Measurements from ENCODE around the gene CFAP69.

CFAP69 gene

GRCh38 chr7:90244909-90245851 lies at the start of gene CFAP69:
Gene CFAP69, plus strand, starts transcription at chr7:90245174. Its CDS starts 251 bp downstream, at chr7:90245425.
- DNase-seq (ENCODE audit: low spot score) = peak; percentile 76
- no peak for FAIRE-seq

GRCh38 chr7:90201500-90202195 lies 43.3 kb upstream of the CFAP69 start:
- FAIRE-seq (no peak), DNase-seq (ENCODE audit: low spot score) (no peak)

- DNase-seq (ENCODE audit: low spot score) = no peak
- no peak for FAIRE-seq
Measured at GRCh38 chr7:90207956-90208355, 37.0 kb upstream of the CFAP69 start.

- DNase-seq (ENCODE audit: low spot score) = no peak
- no peak for FAIRE-seq
Measured at GRCh38 chr7:90209776-90210175, 35.2 kb upstream of the CFAP69 start.

GRCh38 chr7:90210475-90210874 lies 34.5 kb upstream of the CFAP69 start:
- DNase-seq (ENCODE audit: low spot score) (no peak), FAIRE-seq (no peak)

- no peak for FAIRE-seq
- DNase-seq (ENCODE audit: low spot score) = no peak
Measured at GRCh38 chr7:90210981-90211380, 34.0 kb upstream of the CFAP69 start.

- DNase-seq (ENCODE audit: low spot score) = peak; percentile 76
- no peak for FAIRE-seq
Measured at GRCh38 chr7:90211391-90212148, 33.4 kb upstream of the CFAP69 start, which contains the start of gene STEAP2. Gene STEAP2, plus strand, starts transcription at chr7:90211740. Its CDS starts 13,343 bp downstream, at chr7:90225083.

- DNase-seq (ENCODE audit: low spot score) (no peak), FAIRE-seq (no peak)
Measured at GRCh38 chr7:90212149-90212495, 32.9 kb upstream of the CFAP69 start.

GRCh38 chr7:90213521-90213920 lies 31.5 kb upstream of the CFAP69 start:
- DNase-seq (ENCODE audit: low spot score) (no peak), FAIRE-seq (no peak)

- FAIRE-seq (no peak), DNase-seq (ENCODE audit: low spot score) (no peak)
Measured at GRCh38 chr7:90216080-90216674, 28.8 kb upstream of the CFAP69 start.

- DNase-seq (ENCODE audit: low spot score) = no peak
- FAIRE-seq = no peak
Measured at GRCh38 chr7:90216771-90217170, 28.2 kb upstream of the CFAP69 start.

- no peak for DNase-seq (ENCODE audit: low spot score)
- no peak for FAIRE-seq
Measured at GRCh38 chr7:90222390-90222789, 22.6 kb upstream of the CFAP69 start.

GRCh38 chr7:90222811-90223725 lies 21.9 kb upstream of the CFAP69 start:
- FAIRE-seq (no peak), DNase-seq (ENCODE audit: low spot score) (no peak)

- DNase-seq (ENCODE audit: low spot score) (no peak), FAIRE-seq (no peak)
Measured at GRCh38 chr7:90224195-90224594, 20.8 kb upstream of the CFAP69 start.

- DNase-seq (ENCODE audit: low spot score) (no peak), FAIRE-seq (no peak)
Measured at GRCh38 chr7:90225181-90225580, 19.8 kb upstream of the CFAP69 start.

- FAIRE-seq = no peak
- DNase-seq (ENCODE audit: low spot score) = no peak
Measured at GRCh38 chr7:90225601-90226000, 19.4 kb upstream of the CFAP69 start.

GRCh38 chr7:90227259-90227658 lies 17.7 kb upstream of the CFAP69 start:
- no peak for DNase-seq (ENCODE audit: low spot score)
- no peak for FAIRE-seq

- no peak for DNase-seq (ENCODE audit: low spot score)
- no peak for FAIRE-seq
Measured at GRCh38 chr7:90229682-90230081, 15.3 kb upstream of the CFAP69 start.

GRCh38 chr7:90230834-90231233 lies 14.1 kb upstream of the CFAP69 start:
- peak; percentile 31 for FAIRE-seq
- no peak for DNase-seq (ENCODE audit: low spot score)

- FAIRE-seq = no peak
- no peak for DNase-seq (ENCODE audit: low spot score)
Measured at GRCh38 chr7:90231304-90231703, 13.7 kb upstream of the CFAP69 start.
